DOHH2 (cell line): ENCODE measurements around the gene ECPAS.
"Not testable (repeated sequence)": the region's sequence is repeated elsewhere in the genome, so short reads cannot be mapped to it uniquely, and the experiment has no call there.

Source experiments
- EZH2phosphoT487 ChIP-seq: fragments of 200-600 bp; sonication (generic); IDR thresholded peaks from 2 replicates; pipeline ENCODE4 v1.6.1; 2017; ENCODE audit warnings: borderline replicate concordance, mild to moderate bottlenecking, antibody characterized with exemption, low read length, moderate library complexity, mixed read lengths
- TF ChIP-seq, protein P1 (sequence below): fragments of 200-600 bp; sonication (generic); IDR thresholded peaks from one replicate; pipeline ENCODE4 v1.5.1; 2014; ENCODE audit warnings: antibody characterized with exemption, mild to moderate bottlenecking, low read depth, low read length; ENCODE audit not compliant: poor library complexity, severe bottlenecking

DNA sequence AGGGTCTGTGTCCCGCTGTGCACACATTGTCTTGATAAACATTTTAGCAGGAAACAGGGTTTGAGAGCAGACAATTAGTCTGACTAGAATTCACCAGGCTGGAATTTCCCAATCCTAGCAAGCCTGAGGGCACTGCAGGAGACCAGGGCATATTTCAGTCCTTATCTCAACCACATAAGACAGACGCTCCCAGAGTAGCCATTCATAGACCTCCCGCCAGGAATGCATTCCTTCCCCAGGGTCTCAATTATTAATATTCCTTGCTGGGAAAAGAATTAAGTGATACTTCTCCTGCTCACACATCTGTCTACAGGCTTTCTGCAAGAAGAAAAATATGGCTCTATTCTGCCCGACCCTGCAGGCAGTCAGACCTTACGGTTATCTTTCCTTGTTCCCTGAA is 82.7 kb downstream of the ECPAS start:
- TF ChIP-seq, protein P1, sequence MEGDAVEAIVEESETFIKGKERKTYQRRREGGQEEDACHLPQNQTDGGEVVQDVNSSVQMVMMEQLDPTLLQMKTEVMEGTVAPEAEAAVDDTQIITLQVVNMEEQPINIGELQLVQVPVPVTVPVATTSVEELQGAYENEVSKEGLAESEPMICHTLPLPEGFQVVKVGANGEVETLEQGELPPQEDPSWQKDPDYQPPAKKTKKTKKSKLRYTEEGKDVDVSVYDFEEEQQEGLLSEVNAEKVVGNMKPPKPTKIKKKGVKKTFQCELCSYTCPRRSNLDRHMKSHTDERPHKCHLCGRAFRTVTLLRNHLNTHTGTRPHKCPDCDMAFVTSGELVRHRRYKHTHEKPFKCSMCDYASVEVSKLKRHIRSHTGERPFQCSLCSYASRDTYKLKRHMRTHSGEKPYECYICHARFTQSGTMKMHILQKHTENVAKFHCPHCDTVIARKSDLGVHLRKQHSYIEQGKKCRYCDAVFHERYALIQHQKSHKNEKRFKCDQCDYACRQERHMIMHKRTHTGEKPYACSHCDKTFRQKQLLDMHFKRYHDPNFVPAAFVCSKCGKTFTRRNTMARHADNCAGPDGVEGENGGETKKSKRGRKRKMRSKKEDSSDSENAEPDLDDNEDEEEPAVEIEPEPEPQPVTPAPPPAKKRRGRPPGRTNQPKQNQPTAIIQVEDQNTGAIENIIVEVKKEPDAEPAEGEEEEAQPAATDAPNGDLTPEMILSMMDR: not testable (repeated sequence)
- TF ChIP-seq EZH2phosphoT487: not testable (repeated sequence)
